Measurements from ENCODE around the gene CPNE2. TPM values are rescaled to one million over a fixed set of nuclear protein-coding genes. Genes with fewer than 3 reads are reported as not detected.
"Not testable (repeated sequence)": the region's sequence is repeated elsewhere in the genome, so short reads cannot be mapped to it uniquely, and the experiment has no call there.

CPNE2 gene
- total RNA-seq, 1 experiment from 2014 or later, result 22.0 TPM

DNA sequence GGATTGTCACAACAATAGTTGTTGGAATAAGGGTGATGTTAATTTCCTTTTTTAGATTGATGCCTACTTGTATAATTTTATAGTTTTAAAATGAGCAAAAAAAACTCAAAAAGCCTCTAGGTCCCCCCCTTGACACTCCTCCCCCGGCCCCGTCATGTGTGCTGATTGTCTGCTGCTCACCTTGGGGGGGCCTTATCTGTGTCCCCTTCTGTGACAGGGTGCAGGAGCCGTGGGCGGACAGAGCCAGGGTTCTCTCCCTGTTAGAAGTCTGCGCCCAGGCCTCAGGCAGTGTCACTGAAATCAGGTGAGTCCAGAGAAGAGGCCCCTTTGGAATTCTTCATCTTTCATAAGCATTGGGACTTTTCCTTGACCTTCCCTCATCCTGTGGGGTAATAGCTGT is 27.4 kb upstream of the CPNE2 start:
- in situ Hi-C loops (cut with HindIII; ENCODE audit: low pct_unique_long_range_greater_than_20kb, low sequenced_read_pairs), result no loop called here
- DNase-seq (ENCODE audit: low read depth, low spot score), result no peak

DNA sequence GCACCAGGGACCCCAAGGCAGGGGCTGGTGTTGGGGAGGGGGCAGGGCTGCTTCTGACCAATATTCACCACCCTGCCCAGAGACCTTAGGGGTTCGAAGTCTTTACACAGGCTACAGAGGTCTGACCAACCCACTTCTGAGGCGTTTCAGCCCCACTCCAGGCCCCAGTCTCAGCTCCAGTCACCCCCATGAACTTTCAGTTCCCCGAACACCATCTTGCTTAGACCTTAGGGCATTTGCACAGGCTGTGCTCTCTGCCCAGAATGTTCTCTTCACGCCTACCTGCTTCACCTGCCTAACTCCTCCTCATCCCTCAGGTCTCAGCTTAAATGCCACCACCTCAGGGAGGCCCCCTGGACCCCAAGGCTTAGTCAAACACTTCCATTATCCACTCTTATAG is 25.8 kb upstream of the CPNE2 start:
- in situ Hi-C loops (cut with HindIII; ENCODE audit: low pct_unique_long_range_greater_than_20kb, low sequenced_read_pairs), result no loop called here
- DNase-seq (ENCODE audit: low read depth, low spot score), result no peak

DNA sequence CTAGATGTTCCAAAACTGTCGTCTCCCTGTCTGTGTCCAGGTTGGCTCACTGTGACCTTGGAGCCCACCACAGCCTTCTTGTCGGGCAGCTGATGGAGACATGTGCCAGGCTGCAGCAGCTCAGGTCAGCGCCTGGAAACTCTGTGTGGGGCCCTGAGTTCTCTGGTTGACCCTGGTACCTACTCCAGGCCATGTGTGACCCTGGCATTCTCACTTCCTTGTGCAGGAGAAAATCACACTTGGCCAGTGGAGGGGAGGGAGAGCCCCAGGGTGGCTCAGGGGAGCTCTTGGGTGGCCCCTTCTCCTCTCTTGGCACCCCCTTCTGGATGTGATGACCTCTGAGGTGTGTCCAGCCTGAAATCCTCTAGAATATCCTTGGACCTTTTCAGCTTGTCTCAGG is 25.0 kb upstream of the CPNE2 start:
- in situ Hi-C loops (cut with HindIII; ENCODE audit: low pct_unique_long_range_greater_than_20kb, low sequenced_read_pairs), result no loop called here
- no peak for DNase-seq (ENCODE audit: low read depth, low spot score)

DNA sequence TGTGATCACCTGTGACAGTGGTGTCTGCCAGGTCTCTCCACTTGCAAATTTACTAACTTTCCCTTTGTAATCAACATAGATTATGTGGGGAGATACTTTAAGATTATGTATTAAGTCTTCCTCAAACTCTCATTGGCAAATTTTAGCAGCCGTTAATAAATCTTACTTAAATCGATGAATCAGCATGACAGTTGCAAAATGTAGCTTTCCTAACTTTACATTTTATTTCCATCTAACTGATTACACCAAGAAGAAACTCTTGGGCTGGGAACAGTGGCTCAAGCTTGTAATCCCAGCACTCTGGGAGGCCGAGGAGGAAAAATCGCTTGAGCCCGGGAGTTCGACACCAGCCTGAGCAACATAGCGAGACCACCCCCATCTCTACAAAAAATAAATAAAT is 23.3 kb upstream of the CPNE2 start:
- in situ Hi-C loops (cut with HindIII; ENCODE audit: low pct_unique_long_range_greater_than_20kb, low sequenced_read_pairs), result no loop called here
- DNase-seq (ENCODE audit: low read depth, low spot score), result no peak

DNA sequence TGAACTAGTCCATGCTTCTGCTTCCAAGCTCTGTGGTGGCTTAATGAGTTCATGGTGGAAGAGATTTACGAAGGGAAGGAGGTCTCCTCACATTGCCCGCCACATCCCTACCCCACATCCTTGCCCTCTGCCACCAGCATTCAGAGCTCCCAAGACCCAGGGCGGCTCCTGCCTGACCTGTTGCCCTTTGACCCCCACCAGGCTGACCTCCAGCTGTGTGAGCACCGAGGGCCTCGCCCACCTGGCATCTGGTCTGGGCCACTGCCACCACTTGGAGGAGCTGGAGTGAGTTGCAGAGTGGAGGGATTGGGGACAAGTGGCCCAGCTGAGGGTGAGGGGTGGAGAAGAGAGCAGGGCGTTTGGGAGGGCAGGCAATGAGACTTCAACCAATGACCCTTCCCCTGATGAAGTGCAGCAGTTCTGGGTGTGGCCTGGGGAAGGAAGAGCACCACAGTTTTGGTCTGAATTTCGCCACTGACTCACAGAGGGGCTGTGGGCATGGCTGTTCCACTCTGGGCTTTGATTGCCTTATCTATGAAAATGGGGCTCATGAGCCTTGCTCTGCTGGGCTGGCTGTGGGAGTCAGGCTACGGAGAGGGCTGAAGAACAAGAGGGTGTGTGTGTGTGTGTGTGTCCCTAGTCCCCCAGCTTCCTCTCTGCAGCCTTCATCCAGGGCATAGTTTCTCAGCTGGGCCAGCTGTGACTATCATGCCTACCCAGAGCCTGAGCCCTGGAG is 22.6 kb upstream of the CPNE2 start:
- DNase-seq (ENCODE audit: low read depth, low spot score), result no peak
- in situ Hi-C loops (cut with HindIII; ENCODE audit: low pct_unique_long_range_greater_than_20kb, low sequenced_read_pairs), result no loop called here

DNA sequence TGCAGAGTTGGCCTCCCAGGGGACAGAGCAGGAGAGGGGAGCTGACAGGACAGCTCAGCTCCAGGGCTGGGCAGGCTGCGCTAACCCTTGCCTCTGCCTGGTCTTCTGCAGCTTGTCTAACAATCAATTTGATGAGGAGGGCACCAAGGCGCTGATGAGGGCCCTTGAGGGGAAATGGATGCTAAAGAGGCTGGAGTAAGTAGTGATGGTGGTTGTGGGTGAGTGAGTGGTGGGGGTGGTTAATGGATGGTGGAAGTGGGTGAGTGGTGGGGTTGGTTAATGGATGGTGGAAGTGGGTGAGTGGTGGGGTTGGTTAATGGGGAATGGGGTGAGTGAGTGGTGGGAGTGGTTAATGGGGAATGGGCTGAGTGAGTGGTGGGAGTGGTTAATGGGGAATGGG is 22.0 kb upstream of the CPNE2 start:
- in situ Hi-C loops (cut with HindIII; ENCODE audit: low pct_unique_long_range_greater_than_20kb, low sequenced_read_pairs), result no loop called here
- DNase-seq (ENCODE audit: low read depth, low spot score), result no peak

DNA sequence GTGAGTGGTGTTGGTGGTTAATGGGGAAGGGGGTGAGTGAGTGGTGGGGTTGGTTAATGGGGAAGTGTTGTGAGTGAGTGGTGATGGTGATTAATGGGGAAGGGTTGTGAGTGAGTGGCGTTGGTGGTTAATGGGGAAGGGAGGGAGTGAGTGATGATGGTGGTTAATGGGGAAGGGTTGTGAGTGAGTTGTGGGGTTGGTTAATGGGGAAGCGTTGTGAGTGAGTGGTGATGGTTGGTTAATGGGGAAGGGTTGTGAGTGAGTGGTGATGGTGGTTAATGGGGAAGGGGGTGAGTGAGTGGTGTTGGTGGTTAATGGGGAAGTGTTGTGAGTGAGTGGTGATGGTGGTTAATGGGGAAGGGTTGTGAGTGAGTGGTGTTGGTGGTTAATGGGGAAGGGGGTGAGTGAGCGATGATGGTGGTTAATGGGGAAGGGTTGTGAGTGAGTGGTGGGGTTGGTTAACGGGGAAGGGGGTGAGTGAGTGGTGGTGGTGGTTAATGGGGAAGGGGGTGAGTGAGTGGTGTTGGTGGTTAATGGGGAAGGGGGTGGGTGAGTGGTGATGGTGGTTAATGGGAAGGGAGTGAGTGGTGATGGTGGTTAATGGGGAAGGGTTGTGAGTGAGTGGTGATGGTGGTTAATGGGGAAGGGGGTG is 21.2 kb upstream of the CPNE2 start:
- in situ Hi-C loops (cut with HindIII; ENCODE audit: low pct_unique_long_range_greater_than_20kb, low sequenced_read_pairs); DNase-seq (ENCODE audit: low read depth, low spot score): not testable (repeated sequence)

DNA sequence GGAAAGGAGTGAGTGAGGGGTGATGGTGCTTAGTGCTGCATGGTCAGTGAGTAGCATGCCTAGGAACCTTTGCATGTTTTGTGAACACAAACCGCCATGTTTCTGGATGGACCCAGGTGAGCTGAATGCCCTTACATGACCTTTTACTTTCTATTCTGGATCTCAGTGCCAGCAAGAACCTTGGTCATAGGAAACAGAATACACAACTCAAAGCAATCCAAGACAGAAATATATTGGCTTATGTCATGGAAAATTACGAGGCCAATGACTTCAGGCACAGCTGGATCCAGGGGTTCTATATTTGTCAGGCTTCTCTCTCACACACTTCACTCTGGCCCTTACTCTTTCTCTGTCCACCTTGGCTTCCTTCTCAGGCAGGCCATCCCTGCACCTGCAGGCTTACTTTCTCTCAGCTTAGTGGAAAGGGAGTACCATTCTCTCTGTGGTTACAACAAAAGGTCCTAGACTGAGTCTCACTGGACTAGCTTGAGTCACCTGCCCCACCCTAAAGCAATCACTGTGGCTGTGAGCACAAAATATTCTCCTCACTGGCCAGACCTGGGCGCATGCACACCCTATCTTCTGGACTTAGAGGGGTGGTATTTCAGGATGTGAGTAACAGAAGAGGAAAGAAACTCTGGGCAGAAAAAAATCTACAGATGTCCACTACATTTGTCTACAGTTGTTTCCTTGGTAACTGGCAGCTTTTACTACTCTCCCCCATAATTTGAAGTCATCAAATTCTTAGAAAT is 20.4 kb upstream of the CPNE2 start:
- no peak for DNase-seq (ENCODE audit: low read depth, low spot score)
- in situ Hi-C loops (cut with HindIII; ENCODE audit: low pct_unique_long_range_greater_than_20kb, low sequenced_read_pairs), result no loop called here

DNA sequence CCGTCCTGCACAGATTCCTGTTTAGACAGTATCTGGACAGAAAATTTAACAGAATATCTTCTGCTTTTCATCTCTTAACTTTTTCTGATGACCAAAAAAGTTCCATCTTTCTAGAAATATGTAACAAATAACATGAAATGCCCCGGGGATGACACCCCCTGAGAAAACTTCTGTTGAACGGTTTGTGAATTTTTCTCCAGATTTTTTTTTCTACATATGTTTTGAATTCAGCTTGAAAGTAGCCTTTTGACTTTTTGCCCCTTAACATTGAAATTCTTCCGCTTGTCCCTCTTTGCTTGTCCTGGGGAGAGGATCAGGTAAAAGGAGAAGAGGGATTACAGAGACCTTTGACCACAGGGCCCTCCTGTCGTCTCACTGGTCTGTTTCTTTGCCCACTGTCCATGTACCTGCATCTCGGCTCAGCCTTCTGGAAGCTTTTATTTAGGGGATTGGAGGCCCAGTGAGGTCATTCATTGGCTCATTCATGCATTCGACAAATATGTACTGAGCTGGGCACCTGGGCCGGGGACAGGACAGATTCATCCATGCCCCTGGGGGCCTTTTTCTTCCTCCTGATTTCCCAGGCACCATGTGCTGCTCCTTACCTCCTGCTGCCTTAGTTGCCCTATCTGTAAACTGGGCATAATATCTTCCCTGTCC is 19.6 kb upstream of the CPNE2 start:
- no peak for DNase-seq (ENCODE audit: low read depth, low spot score)
- in situ Hi-C loops (cut with HindIII; ENCODE audit: low pct_unique_long_range_greater_than_20kb, low sequenced_read_pairs), result no loop called here

DNA sequence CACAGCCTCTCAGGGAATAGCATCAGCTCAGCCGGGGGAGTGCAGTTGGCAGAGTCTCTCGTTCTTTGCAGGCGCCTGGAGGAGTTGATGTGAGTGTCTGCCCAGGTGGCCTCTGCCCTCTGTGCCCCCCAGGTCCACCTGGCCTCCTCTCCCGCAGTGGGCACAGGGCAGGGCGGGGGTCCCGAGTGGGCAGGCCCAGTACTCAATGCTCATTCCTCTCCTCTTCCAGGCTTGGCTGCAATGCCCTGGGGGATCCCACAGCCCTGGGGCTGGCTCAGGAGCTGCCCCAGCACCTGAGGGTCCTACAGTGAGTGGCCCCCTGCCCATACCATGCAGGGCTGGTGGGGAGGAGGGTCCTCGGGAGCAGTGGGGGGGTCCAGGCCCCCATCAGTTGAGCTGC is 14.7 kb upstream of the CPNE2 start:
- in situ Hi-C loops (cut with HindIII; ENCODE audit: low pct_unique_long_range_greater_than_20kb, low sequenced_read_pairs), result no loop called here
- DNase-seq (ENCODE audit: low read depth, low spot score), result no peak

DNA sequence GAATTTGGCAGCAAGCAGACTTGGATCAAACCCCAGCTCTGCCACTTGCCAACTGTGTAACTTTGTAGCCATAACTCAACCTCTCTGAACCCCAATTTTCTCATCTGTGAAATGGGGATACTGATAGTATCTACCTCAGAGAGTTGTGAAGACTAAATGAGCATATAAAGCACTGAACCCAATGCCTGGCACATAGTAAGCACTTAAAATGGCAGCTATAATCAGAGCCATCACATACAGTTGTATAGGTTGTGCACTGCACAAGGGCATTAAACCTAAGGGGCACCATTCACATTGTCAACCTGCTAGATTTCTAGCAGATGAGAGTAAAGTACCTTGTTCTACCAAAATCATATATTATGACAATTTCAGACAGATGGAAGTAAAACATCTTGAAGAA is 10.6 kb upstream of the CPNE2 start:
- in situ Hi-C loops (cut with HindIII; ENCODE audit: low pct_unique_long_range_greater_than_20kb, low sequenced_read_pairs), result no loop called here
- DNase-seq (ENCODE audit: low read depth, low spot score), result no peak

DNA sequence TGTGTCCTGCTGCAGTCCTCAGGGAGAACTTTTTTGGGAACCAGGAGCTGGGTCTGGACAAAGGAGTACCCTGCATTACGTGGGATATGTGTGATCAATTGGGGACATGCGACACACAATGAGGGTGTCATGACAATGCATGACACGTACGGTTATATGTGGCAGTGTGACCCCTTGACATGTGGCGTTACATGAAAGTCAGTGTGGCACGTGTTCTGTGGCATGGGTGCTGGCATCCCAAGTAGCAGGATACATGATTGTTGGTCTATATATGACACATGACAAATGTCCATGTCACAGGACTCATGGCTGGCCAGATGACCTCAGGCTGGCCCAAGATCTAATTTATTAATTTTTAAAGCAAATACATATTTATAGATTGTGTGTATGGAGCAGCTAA is 9.7 kb upstream of the CPNE2 start:
- DNase-seq (ENCODE audit: low read depth, low spot score), result no peak
- in situ Hi-C loops (cut with HindIII; ENCODE audit: low pct_unique_long_range_greater_than_20kb, low sequenced_read_pairs), result no loop called here

DNA sequence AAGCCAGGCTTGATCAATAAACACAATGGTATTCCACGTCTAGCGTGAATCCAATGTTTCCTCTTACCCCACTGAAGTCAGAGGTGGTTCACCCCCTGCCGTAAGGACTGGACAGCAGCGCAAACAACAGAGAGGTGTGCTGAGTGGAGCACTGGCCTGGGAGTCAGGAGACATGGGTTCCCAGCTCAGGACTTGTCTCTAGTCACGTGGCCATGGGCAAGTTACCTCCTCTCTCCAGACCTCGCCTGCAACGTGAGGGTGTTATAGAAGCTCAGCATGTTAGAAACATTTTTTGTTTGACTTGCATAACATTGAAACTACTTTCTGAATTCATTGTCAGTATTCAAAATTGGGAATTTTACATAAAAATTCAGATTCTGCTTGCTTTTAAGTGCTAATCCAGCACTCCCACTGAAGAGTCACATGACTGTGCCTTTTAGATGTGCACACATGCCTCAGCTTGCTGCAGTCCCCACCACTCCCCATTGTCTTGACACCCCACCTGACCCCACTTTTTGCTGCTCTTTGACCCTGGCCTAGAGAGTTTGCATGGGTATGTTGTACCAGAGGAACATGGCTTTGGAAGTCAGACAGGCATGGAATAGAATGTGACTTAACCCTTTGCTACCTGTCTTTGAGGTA is 8.8 kb upstream of the CPNE2 start:
- in situ Hi-C loops (cut with HindIII; ENCODE audit: low pct_unique_long_range_greater_than_20kb, low sequenced_read_pairs), result no loop called here
- no peak for DNase-seq (ENCODE audit: low read depth, low spot score)

DNA sequence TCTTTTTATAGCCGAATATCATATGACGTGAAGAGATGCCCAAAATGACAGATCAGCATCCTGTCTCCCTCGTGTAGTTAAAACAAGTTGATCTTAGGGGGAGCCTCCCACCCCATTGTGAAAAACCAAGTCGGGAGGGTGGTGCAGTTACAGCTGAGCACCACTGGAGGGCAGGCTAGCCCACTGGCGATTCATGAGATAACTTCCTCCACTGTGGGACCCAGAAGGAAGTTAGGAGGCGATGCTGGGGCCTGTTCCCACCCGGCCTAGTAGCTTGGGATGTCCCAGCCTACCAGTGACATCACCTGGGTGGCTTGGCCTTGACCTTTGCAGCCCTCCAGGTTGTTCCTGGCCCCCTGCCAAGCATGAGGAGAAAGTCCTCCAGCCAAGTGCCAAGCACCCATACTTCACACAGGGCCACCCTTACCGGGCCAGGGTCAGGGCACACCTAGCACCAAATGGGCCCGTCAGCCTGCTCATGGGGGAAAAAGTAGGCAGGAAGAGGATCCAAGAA is 8.1 kb upstream of the CPNE2 start:
- peak; percentile 74 for DNase-seq (ENCODE audit: low read depth, low spot score)
- in situ Hi-C loops (cut with HindIII; ENCODE audit: low pct_unique_long_range_greater_than_20kb, low sequenced_read_pairs), result no loop called here

DNA sequence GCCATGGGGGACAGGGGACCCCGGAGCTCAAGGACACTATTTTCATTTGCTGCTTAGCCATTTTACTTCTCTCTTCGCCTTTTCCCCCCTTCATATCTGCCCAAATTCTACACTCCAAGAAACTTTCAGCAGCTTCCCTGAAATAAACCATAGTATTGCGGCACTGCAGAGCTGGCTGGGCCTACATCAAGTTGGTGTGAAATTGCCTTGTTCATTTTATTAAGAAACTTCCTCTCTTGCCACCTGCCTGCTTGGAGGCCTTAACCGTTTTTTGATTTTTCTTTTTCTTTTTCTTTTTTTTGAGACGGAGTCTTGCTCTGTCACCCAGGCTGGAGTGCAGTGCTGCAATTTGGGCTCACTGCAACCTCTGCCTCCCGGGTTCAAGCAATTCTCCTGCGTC is 7.4 kb upstream of the CPNE2 start:
- in situ Hi-C loops (cut with HindIII; ENCODE audit: low pct_unique_long_range_greater_than_20kb, low sequenced_read_pairs), result no loop called here
- DNase-seq (ENCODE audit: low read depth, low spot score), result no peak

DNA sequence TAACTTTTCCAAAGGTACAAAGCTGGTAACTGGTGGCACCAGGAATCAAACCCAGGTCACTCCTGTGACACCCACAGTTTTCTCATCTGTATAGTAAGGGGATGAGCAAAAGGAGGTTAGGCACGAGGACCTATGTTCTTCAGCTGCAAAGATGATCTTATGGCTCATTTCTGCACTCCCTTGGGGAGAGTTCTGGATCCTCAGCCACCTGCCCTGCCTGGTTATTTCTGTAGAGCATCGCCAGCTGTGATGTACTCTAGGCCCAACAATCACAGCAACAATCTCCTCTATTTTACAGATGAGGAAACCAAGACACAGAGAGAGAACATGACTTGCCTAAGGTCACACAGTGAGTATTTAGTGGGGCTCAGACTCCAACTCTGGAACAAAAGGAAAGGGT is 5.4 kb upstream of the CPNE2 start:
- in situ Hi-C loops (cut with HindIII; ENCODE audit: low pct_unique_long_range_greater_than_20kb, low sequenced_read_pairs), result no loop called here

DNA sequence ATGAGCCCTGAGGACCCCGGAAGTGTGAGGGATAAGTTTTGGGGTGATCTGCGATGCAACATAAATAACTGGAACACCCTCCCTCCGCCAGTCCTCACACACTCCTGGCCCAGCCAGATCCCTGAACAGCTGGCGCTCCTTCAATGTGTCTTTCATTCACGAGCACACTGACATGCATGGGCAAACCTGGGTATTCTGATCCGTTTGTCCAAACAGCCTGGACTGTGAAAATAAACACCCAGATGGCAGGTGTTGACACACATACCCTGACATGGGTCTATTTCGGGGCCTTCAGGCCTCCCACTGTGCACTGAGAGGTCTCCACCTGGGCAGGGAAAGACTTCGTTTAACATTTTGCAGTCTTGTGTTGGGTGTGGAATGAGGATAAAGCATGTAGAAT is 3.0 kb upstream of the CPNE2 start:
- no peak for DNase-seq (ENCODE audit: low read depth, low spot score)
- in situ Hi-C loops (cut with HindIII; ENCODE audit: low pct_unique_long_range_greater_than_20kb, low sequenced_read_pairs), result no loop called here

More for the DNA sequence above, 5.4 kb upstream of the CPNE2 start:
- DNase-seq (ENCODE audit: low read depth, low spot score), result no peak
